AG09309 (cell line): ENCODE data around the gene NR0B2.

ENCODE experiments used
- DNase-seq: peaks from one replicate; pipeline ENCODE4 v3.0.0-alpha.2; 2010; ENCODE audit warnings: low read depth
- H3K4me3 ChIP-seq: 2 replicates; pipeline ENCODE4 v1.5.1; 2011; ENCODE audit warnings: mild to moderate bottlenecking, low read depth, low read length, moderate library complexity; ENCODE audit not compliant: control insufficient read depth
- CTCF ChIP-seq: IDR thresholded peaks from 2 replicates; pipeline ENCODE4 v1.5.1; 2011; ENCODE audit warnings: mild to moderate bottlenecking, low read depth, low read length, inconsistent platforms; ENCODE audit not compliant: insufficient read depth, control insufficient read depth; ENCODE audit errors: missing control alignments

The NR0B2 gene

GRCh38 chr1:26863685-26864077 lies 50.1 kb downstream of the NR0B2 start:
- no peak for DNase-seq
- no peak for TF ChIP-seq CTCF
- H3K4me3 ChIP-seq: peak overlapping the region; percentile 74

- H3K4me3 ChIP-seq: peak within 1 kb of the TSS; percentile 74
- DNase-seq: no peak
- TF ChIP-seq CTCF: peak; percentile 16
These were observed 50.7 kb downstream of the NR0B2 start, which contains the start of gene SFN for GRCh38 chr1:26862781-26863684. SFN (plus strand) TSS chr1:26863149; CDS start chr1:26863213, 64 bp downstream.

GRCh38 chr1:26861889-26862378 lies 51.8 kb downstream of the NR0B2 start:
- DNase-seq: no peak
- no peak for TF ChIP-seq CTCF
- no peak overlapping the region for H3K4me3 ChIP-seq
